ENCODE data around the gene ASMTL. TPM values are rescaled to one million over a fixed set of nuclear protein-coding genes. Genes with fewer than 3 reads are reported as not detected.

Gene ASMTL
- total RNA-seq, 1 experiment from 2014 or later = 42.7 TPM

- Histone ChIP-seq H3K4me2 (no peak overlapping the region), H3K27ac (no peak overlapping the region), H2AFZ (no peak overlapping the region)
These were observed 10.0 kb upstream of the ASMTL start for GRCh38 chrX:1462596-1463251.

GRCh38 chrX:1462110-1462509 lies 9.4 kb upstream of the ASMTL start:
- no peak overlapping the region for H3K4me2 ChIP-seq
- H3F3A ChIP-seq (ENCODE audit: insufficient read depth, low read depth) = no peaks in the 10 kb centered on the region
- no peaks in the 10 kb centered on the region for H4K20me1 ChIP-seq (ENCODE audit: insufficient read depth)
- no peak for TF ChIP-seq CTCF (conservative IDR thresholded peaks at IDR 0.05)
- TF ChIP-seq EZH2 (IDR thresholded peaks at IDR 0.05; ENCODE audit: low read depth) = no peak
- H3K9me3 ChIP-seq (ENCODE audit: insufficient read depth, low read depth) = no peaks in the 10 kb centered on the region
- BruUV-seq (replicated peaks) = no TSS peak
- H3K36me3 ChIP-seq (ENCODE audit: low read depth) = no peaks in the 10 kb centered on the region
- no peak overlapping the region for H2AFZ ChIP-seq
- DNase-seq = no peak
- no peak overlapping the region for H3K4me3 ChIP-seq
- no peaks in the 10 kb centered on the region for H3K9me2 ChIP-seq (ENCODE audit: insufficient read depth)
- H3K4me1 ChIP-seq (replicated peaks; ENCODE audit: insufficient read depth) = no peaks in the 10 kb centered on the region
- ChIA-PET POLR2A (ENCODE audit: unreplicated experiment) (no interaction called here), CTCF (no interaction called here)
- peaks cover 41% of the 10 kb centered on the region for H3K27me3 ChIP-seq (ENCODE audit: insufficient read depth, low read depth)
- H3K27ac ChIP-seq = no peak overlapping the region
- intact Hi-C loops (cut with micrococcal nuclease; ENCODE audit: unreplicated experiment) = no loop called here
- no peaks in the 10 kb centered on the region for H3K79me2 ChIP-seq (ENCODE audit: low read depth)

More at GRCh38 chrX:1462596-1463251, 10.0 kb upstream of the ASMTL start:
- Histone ChIP-seq H3K4me1 (replicated peaks; ENCODE audit: insufficient read depth) (peaks cover 1% of the 10 kb centered on the region; the same call in 1 of the 2 replicates), H3K79me2 (ENCODE audit: low read depth) (no peaks in the 10 kb centered on the region), H3K9me3 (ENCODE audit: insufficient read depth, low read depth) (no peaks in the 10 kb centered on the region), H4K20me1 (ENCODE audit: insufficient read depth) (no peaks in the 10 kb centered on the region), H3K36me3 (ENCODE audit: low read depth) (no peaks in the 10 kb centered on the region), H3K27me3 (ENCODE audit: insufficient read depth, low read depth) (peaks cover 47% of the 10 kb centered on the region), H3K4me3 (no peak overlapping the region), H3F3A (ENCODE audit: insufficient read depth, low read depth) (peaks cover 2% of the 10 kb centered on the region; the same call in 1 of the 2 replicates), H3K9me2 (ENCODE audit: insufficient read depth) (no peaks in the 10 kb centered on the region)
- ChIA-PET CTCF (no interaction called here), POLR2A (ENCODE audit: unreplicated experiment) (no interaction called here)
- intact Hi-C loops (cut with micrococcal nuclease; ENCODE audit: unreplicated experiment) = no loop called here
- no TSS peak for BruUV-seq (replicated peaks)
- TF ChIP-seq CTCF (conservative IDR thresholded peaks at IDR 0.05) (no peak), EZH2 (IDR thresholded peaks at IDR 0.05; ENCODE audit: low read depth) (no peak)
- no peak for DNase-seq

GRCh38 chrX:1455948-1456280 lies 3.2 kb upstream of the ASMTL start:
- no peaks in the 10 kb centered on the region for H3K9me3 ChIP-seq (ENCODE audit: insufficient read depth, low read depth)
- ChIA-PET CTCF (no interaction called here), POLR2A (ENCODE audit: unreplicated experiment) (no interaction called here)
- no peak overlapping the region for H2AFZ ChIP-seq
- peaks cover 16% of the 10 kb centered on the region for H3K79me2 ChIP-seq (ENCODE audit: low read depth)
- no peaks in the 10 kb centered on the region for H4K20me1 ChIP-seq (ENCODE audit: insufficient read depth)
- H3K27me3 ChIP-seq (ENCODE audit: insufficient read depth, low read depth) = peaks cover 20% of the 10 kb centered on the region
- H3K4me1 ChIP-seq (replicated peaks; ENCODE audit: insufficient read depth) = no peaks in the 10 kb centered on the region
- no peak for DNase-seq
- H3K27ac ChIP-seq = no peak overlapping the region
- no peaks in the 10 kb centered on the region for H3K9me2 ChIP-seq (ENCODE audit: insufficient read depth)
- no peak for TF ChIP-seq CTCF (conservative IDR thresholded peaks at IDR 0.05)
- TF ChIP-seq EZH2 (IDR thresholded peaks at IDR 0.05; ENCODE audit: low read depth) = no peak
- no peaks in the 10 kb centered on the region for H3F3A ChIP-seq (ENCODE audit: insufficient read depth, low read depth)
- BruUV-seq (replicated peaks) = no TSS peak
- intact Hi-C loops (cut with micrococcal nuclease; ENCODE audit: unreplicated experiment) = loop anchor here (10.0 kb wide), 2 partner anchors 1149 to 1239 kb away; partner anchors contain the start of gene CD99
- H3K4me3 ChIP-seq = no peak overlapping the region
- no peak overlapping the region for H3K4me2 ChIP-seq
- H3K36me3 ChIP-seq (ENCODE audit: low read depth) = no peaks in the 10 kb centered on the region

Measured in PC-9 (cell line).